BE2C (cell line): ENCODE data around the gene TOP3B.

Source experiments
- DNase-seq: peaks from one replicate; pipeline ENCODE4 v3.0.0-alpha.2; 2020
- H3K27me3 ChIP-seq: fragments of 250-450 bp; sonication (Bioruptor Pico); 2 replicates; pipeline ENCODE4 v1.5.1; 2020; ENCODE audit warnings: mild to moderate bottlenecking
- H3K36me3 ChIP-seq: fragments of 250-450 bp; sonication (Bioruptor Pico); 2 replicates; pipeline ENCODE4 v1.5.1; 2020; ENCODE audit warnings: mild to moderate bottlenecking
- H3K4me1 ChIP-seq: fragments of 250-450 bp; sonication (Bioruptor Pico); 2 replicates; pipeline ENCODE4 v1.5.1; 2020
- H3K4me3 ChIP-seq: 2 replicates; pipeline ENCODE4 v1.5.1; 2011; ENCODE audit warnings: low read depth, low read length
- H3K9me3 ChIP-seq: fragments of 250-450 bp; sonication (Bioruptor Pico); 2 replicates; pipeline ENCODE4 v1.5.1; 2020
- TF ChIP-seq, protein P1 (sequence below): IDR thresholded peaks from 2 replicates; pipeline ENCODE4 v1.5.1; 2012; ENCODE audit warnings: mild to moderate bottlenecking, low read depth, low read length

Gene TOP3B

DNA sequence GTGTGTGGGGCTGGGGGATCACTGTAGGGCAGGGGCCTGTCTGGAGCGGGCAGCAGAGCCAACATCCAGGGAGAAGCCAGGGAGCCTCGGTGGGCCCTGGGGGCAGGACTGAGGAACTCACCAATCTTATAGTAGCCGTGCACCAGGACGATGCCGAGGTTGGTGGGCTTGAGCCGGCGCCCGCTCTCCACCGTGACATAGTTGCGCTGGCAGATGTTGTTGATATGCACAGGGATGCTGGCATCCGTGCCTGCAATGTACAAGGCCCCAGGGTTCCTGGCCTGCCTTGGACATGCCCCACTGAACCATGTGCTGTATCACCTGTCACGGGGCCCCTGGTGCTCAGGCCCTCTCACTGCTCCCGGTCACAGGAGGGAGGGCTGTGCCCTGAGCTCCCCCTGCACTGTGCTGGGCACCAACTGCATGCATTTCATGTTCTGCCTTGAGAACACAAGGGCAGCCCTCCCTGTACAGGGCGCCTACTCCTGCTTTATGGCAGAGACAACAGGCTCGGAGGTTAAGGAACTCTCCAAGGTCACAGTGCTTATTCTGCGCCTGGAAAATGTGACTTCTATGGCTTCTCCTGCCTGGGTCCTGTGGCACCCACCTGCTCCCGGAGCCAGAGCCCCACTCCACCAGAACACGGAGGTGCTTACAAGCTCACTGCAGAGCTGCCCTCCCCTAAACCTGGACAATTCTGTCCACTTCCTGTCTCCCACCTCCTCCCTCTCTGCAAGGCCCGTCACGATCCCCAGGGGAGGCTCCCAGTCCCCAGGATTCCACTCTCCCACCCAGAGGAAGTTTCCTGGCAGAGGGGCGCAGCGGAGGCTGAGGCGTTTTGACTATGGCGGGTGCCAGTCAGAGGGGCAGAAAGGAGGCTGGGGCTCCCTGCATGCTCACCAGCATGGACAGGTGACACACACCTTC, 22.1 kb downstream of the TOP3B start:
- H3K4me3 ChIP-seq, result no peak overlapping the region
- TF ChIP-seq, protein P1, sequence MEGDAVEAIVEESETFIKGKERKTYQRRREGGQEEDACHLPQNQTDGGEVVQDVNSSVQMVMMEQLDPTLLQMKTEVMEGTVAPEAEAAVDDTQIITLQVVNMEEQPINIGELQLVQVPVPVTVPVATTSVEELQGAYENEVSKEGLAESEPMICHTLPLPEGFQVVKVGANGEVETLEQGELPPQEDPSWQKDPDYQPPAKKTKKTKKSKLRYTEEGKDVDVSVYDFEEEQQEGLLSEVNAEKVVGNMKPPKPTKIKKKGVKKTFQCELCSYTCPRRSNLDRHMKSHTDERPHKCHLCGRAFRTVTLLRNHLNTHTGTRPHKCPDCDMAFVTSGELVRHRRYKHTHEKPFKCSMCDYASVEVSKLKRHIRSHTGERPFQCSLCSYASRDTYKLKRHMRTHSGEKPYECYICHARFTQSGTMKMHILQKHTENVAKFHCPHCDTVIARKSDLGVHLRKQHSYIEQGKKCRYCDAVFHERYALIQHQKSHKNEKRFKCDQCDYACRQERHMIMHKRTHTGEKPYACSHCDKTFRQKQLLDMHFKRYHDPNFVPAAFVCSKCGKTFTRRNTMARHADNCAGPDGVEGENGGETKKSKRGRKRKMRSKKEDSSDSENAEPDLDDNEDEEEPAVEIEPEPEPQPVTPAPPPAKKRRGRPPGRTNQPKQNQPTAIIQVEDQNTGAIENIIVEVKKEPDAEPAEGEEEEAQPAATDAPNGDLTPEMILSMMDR, result no peak
- H3K36me3 ChIP-seq, result peaks cover 57% of the 10 kb centered on the region

DNA sequence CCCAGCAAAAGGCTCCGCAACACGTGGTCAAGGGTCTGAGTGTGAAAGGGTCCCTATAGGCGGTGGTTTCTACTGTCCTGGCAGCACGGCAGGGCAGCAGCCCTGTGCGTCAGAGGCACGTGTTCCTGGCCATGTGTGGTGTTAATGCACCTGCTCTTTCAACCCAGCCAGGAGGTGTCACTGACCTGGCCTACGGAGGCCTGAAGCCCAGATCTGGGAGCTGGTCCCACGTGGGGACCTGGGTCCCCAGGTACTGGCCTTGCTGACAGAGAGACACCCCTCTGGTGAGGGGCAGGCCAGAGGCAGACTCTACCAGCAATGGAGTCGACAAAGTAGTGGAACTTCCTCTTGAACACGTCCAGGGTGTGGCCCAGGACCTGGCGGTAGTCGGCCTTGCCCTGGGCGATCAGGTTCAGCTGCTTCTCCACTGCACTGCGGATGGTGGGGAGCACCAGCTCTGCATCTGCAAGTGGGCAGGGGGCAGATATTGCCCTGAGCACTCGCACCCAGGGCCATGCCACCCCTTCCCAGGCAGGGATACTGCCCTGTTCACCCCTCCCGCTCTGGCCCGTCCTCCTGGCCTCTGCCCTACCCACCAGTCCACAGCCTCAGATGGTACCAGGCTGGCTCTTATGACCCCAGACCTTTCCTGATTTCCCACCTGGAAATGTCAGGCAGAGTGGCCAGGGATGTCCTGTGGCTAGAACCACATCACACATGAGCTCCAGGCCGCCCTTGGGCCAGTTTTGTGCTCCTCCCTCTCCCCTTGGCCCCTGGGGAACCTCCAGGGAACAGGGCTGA, 23.1 kb downstream of the TOP3B start:
- Histone ChIP-seq H3K36me3 (peaks cover 50% of the 10 kb centered on the region), H3K4me3 (no peak overlapping the region), H3K9me3 (no peaks in the 10 kb centered on the region), H3K4me1 (no peaks in the 10 kb centered on the region), H3K27me3 (no peaks in the 10 kb centered on the region)
- TF ChIP-seq, protein P1, result no peak
- no peak for DNase-seq

More for the DNA sequence above, 22.1 kb downstream of the TOP3B start:
- Histone ChIP-seq H3K9me3 (no peaks in the 10 kb centered on the region), H3K27me3 (no peaks in the 10 kb centered on the region), H3K4me1 (no peaks in the 10 kb centered on the region)
- no peak for DNase-seq

DNA sequence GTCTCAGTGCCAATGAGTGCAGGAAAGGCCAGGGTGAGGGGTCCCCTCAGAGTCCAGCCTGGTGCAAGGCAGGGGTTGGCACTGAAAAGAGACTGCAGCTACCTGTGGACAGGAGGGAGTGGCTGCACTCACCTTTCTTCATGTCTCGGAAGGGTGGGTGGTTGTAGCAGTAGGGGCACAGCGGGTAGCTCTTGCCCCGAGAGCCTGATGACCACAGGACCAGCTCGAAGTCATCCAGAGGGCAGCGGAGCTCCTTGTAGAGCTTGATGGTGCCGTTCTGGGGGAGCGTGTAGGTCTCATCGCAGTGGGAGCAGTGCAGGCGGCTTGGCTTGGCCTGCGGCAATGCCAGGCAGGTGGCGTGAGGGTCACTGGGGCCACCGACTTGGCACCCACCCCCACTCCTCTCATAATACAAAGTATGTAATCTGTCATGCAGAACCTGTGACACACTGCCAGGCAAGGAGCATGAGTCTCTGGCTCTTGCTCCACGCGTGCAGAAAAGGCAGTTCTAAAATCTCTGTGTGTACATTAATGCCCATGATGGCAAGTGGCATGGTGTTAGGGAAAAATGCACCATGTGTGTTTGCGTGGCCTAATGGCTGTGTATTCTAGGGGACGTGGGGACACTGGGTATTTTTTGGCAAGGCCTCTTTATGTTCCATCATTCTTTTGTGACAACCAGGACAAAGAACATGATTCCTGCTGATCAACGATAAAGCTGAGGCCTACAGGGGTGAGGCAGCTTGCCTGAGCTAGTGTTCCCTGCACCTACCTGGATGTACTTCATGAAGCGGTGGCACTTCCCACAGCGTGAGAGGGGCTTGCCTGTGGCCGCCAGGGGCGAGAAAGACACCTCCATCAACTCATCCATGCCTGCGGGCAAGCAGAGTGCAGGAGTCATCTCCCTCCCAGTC, 24.0 kb downstream of the TOP3B start:
- DNase-seq, result no peak
- TF ChIP-seq, protein P1, result no peak
- H3K9me3 ChIP-seq, result no peaks in the 10 kb centered on the region
- no peaks in the 10 kb centered on the region for H3K4me1 ChIP-seq
- H3K4me3 ChIP-seq, result no peak overlapping the region
- H3K36me3 ChIP-seq, result peaks cover 42% of the 10 kb centered on the region
- no peaks in the 10 kb centered on the region for H3K27me3 ChIP-seq

DNA sequence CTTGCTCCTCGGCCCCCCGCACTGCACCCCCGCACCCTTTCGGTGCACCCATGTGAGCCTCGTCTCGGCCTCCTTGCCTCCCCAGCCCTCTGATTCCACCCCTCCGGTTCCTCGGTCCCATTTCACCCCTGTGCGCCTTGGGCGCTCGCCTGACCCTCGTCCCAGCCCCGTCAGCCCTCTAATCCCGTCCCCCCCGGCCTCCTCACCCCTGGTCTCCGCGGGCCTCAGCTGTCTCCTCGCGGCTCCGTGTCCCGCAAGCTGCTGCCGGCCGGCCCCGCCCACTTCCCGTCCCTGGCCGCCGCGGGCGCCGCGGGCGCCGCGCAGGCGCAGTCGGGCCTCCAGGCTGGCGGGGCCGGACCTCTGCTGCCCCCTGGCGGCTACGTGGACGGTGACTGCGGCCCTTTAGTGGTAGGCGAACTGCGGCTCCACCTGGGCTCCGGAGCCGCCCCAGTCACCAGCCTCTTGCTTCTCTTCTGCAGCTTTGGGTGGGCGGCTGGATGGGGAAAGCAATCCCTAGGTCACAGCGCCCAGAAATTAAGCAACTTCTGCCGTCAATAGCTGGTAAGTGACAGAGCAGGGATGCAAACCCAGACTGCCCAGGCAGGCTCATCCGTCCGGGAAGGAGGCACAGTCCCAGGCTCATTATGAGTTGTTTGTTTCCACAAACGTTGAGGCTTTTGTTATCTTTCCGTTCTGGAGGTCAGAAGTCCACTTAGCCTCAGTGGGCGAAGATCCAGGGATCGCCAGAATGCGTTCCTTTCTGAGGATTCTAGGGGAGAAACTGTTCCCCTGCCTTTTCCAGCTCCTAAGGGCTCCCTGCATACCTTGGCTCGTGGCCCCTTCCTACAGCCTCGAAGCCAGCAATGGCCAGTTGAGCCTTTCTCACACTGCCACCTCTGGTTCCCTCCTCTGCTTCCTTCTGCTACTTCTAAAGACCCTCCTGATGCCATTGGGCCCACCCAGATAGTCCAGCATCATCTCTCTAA, 29.7 kb downstream of the TOP3B start, which contains the start of gene PPM1F:
PPM1F (minus strand) TSS at position 263 of the 986 bp plus-strand sequence. CDS start 6,800 bp downstream, outside the sequence.
- no peaks in the 10 kb centered on the region for H3K4me1 ChIP-seq
- no peaks in the 10 kb centered on the region for H3K9me3 ChIP-seq
- peak within 1 kb of the TSS; percentile 73 for H3K4me3 ChIP-seq
- TF ChIP-seq, protein P1, result peak; percentile 61
- H3K36me3 ChIP-seq, result no peaks in the 10 kb centered on the region
- no peaks in the 10 kb centered on the region for H3K27me3 ChIP-seq
- DNase-seq, result peak; percentile 91
